Cardiac muscle cell (in vitro differentiated cells and primary cell): Measurements from ENCODE around the gene CTNNA2. TPM values are rescaled to one million over a fixed set of nuclear protein-coding genes. Genes with fewer than 3 reads are reported as not detected.

ENCODE experiments used
- DNase-seq, 2 donors: peaks; one replicate each; pipeline versions ENCODE4 v3.0.0 to v3.0.0-alpha.2; 2010 to 2017; ENCODE audit warnings: low read depth in 1 of 2, low spot score in 1 of 2
- H3K27ac ChIP-seq: fragments of 200-600 bp; sonication (generic); 2 replicates; pipeline ENCODE4 v1.5.1; 2016
- H3K27me3 ChIP-seq: fragments of 200-600 bp; sonication (generic); 2 replicates; pipeline ENCODE4 v1.6.0; 2016; ENCODE audit warnings: control low read depth
- H3K36me3 ChIP-seq: fragments of 200-600 bp; sonication (generic); 2 replicates; pipeline ENCODE4 v1.5.1; 2016; ENCODE audit warnings: control low read depth
- H3K4me1 ChIP-seq: fragments of 200-600 bp; sonication (generic); 2 replicates; pipeline ENCODE4 v1.8.1; 2017; ENCODE audit warnings: low read depth, mild to moderate bottlenecking, mixed run types
- H3K4me3 ChIP-seq: fragments of 200-600 bp; sonication (generic); 2 replicates; pipeline ENCODE4 v1.5.1; 2016; ENCODE audit warnings: mild to moderate bottlenecking
- H3K9me3 ChIP-seq: fragments of 200-600 bp; sonication (generic); 2 replicates; pipeline ENCODE4 v1.5.1; 2017; ENCODE audit warnings: low read depth, mild to moderate bottlenecking, control low read depth
- CTCF ChIP-seq: IDR thresholded peaks from 2 replicates; pipeline ENCODE4 v1.5.1; 2012; ENCODE audit warnings: low read depth, mild to moderate bottlenecking, low read length
- polyA plus RNA-seq: library from polyadenylated mRNA; unstranded; fragments of >200 nt; fragmentation: Nextera tagmentation; extraction: Ambion mirVana; gene quantifications from 2 replicates; pipeline ENCODE4 v1.2.1, GENCODE V29; 2016
- total RNA-seq: library from RNA; depleted of rRNA; stranded (reverse); fragments of >200 nt; gene quantifications from 2 replicates; pipeline ENCODE4 v1.2.3, GENCODE V29; 2016

The CTNNA2 gene
- total and polyA plus RNA-seq, 2 experiments from 2014 or later = 7.4 to 17.4 TPM

DNA sequence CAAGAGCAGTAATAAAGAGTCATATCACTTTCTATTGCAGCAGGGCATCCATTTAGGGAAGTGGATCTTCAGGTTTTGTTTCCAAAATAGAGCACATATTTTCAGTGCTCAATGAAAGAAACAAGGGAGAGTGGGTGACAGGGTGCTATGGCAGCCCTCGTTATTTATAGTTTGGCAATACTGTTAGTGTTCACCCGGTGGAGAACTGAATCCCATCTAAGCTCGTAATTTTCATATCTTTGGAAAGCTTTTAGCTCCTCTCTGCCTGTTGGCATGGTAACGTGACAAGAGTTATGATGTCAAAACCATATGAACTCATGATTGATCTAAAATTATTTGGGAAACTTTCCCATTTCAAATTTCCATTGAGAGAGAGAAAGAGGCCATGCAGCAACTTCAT is 459.8 kb downstream of the CTNNA2 start:
- no peak for TF ChIP-seq CTCF
- Histone ChIP-seq H3K27me3 (no peaks in the 10 kb centered on the region), H3K4me3 (no peak overlapping the region), H3K36me3 (no peaks in the 10 kb centered on the region), H3K9me3 (no peaks in the 10 kb centered on the region), H3K4me1 (no peaks in the 10 kb centered on the region), H3K27ac (no peak overlapping the region)
- DNase-seq = no peak

GRCh38 chr2:79975791-79976565 is 463.1 kb downstream of the CTNNA2 start:
- Histone ChIP-seq H3K27ac (no peak overlapping the region), H3K9me3 (no peaks in the 10 kb centered on the region), H3K4me3 (no peak overlapping the region), H3K27me3 (no peaks in the 10 kb centered on the region), H3K4me1 (no peaks in the 10 kb centered on the region), H3K36me3 (no peaks in the 10 kb centered on the region)
- TF ChIP-seq CTCF = no peak
- no peak for DNase-seq

GRCh38 chr2:79977792-79978191 is 464.9 kb downstream of the CTNNA2 start:
- H3K4me3 ChIP-seq = no peak overlapping the region
- no peaks in the 10 kb centered on the region for H3K9me3 ChIP-seq
- no peak for DNase-seq
- H3K4me1 ChIP-seq = no peaks in the 10 kb centered on the region
- H3K27ac ChIP-seq = no peak overlapping the region
- H3K27me3 ChIP-seq = no peaks in the 10 kb centered on the region
- TF ChIP-seq CTCF = no peak
- H3K36me3 ChIP-seq = no peaks in the 10 kb centered on the region

- no peaks in the 10 kb centered on the region for H3K9me3 ChIP-seq
- no peak for DNase-seq
- H3K27ac ChIP-seq = no peak overlapping the region
- TF ChIP-seq CTCF = no peak
- H3K4me3 ChIP-seq = no peak overlapping the region
- H3K36me3 ChIP-seq = no peaks in the 10 kb centered on the region
- H3K27me3 ChIP-seq = no peaks in the 10 kb centered on the region
- H3K4me1 ChIP-seq = no peaks in the 10 kb centered on the region
Observed at GRCh38 chr2:79980116-79980515, 467.3 kb downstream of the CTNNA2 start.

GRCh38 chr2:79980816-79981215 is 468.0 kb downstream of the CTNNA2 start:
- no peaks in the 10 kb centered on the region for H3K4me1 ChIP-seq
- no peak for DNase-seq
- TF ChIP-seq CTCF = no peak
- no peak overlapping the region for H3K4me3 ChIP-seq
- H3K9me3 ChIP-seq = no peaks in the 10 kb centered on the region
- H3K27me3 ChIP-seq = no peaks in the 10 kb centered on the region
- no peak overlapping the region for H3K27ac ChIP-seq
- H3K36me3 ChIP-seq = no peaks in the 10 kb centered on the region
